Heart left ventricle (tissue), 16 donors: ENCODE data around the gene PIM2. TPM values are rescaled to one million over a fixed set of nuclear protein-coding genes. Genes with fewer than 3 reads are reported as not detected.

Experiments used
- ATAC-seq, 4 donors: fragments of 200-7000 bp; cut with Tn5 transposase; one replicate each; pipeline ENCODE4 v1.9.1; 2020 to 2022; ENCODE audit warnings: moderate library complexity in 4 of 4, mild to moderate bottlenecking in 3 of 4, moderate number of reproducible peaks in 1 of 4
- DNase-seq, 5 donors: peaks; one replicate each; pipeline ENCODE4 v3.0.0-alpha.2; 2020
- H3K27ac ChIP-seq, 12 donors: fragments of 200-600 bp; sonication (generic) in 4 of 12; one replicate each; pipeline versions ENCODE4 v1.5.0 to v1.8.0; 2016 to 2022; ENCODE audit warnings: mild to moderate bottlenecking in 2 of 12
- H3K27me3 ChIP-seq, 9 donors: fragments of 200-600 bp; sonication (generic) in 2 of 9; one replicate each; pipeline versions ENCODE4 v1.5.1 to v1.8.0; 2016 to 2022; ENCODE audit warnings: mild to moderate bottlenecking in 3 of 9
- H3K36me3 ChIP-seq, 9 donors: fragments of 200-600 bp; sonication (generic) in 2 of 9; one replicate each; pipeline versions ENCODE4 v1.5.0 to v1.8.0; 2018 to 2022; ENCODE audit warnings: mild to moderate bottlenecking in 2 of 9
- H3K4me1 ChIP-seq, 12 donors: fragments of 200-600 bp; sonication (generic) in 4 of 12; one replicate each; pipeline versions ENCODE4 v1.5.0 to v1.8.0; 2016 to 2022; ENCODE audit warnings: mild to moderate bottlenecking in 3 of 12
- H3K4me3 ChIP-seq, 12 donors: fragments of 200-600 bp; sonication (generic) in 4 of 12; one replicate each; pipeline versions ENCODE4 v1.5.0 to v1.8.0; 2017 to 2022; ENCODE audit warnings: mild to moderate bottlenecking in 9 of 12, moderate library complexity in 4 of 12
- H3K9me3 ChIP-seq, 12 donors: fragments of 200-600 bp; sonication (generic) in 4 of 12; one replicate each; pipeline versions ENCODE4 v1.5.0 to v1.8.0; 2016 to 2022; ENCODE audit warnings: mild to moderate bottlenecking in 1 of 12
- POLR2A ChIP-seq, 2 donors: fragments of 450-650 bp; IDR thresholded peaks; one replicate each; pipeline ENCODE4 v1.6.1; 2017; ENCODE audit warnings: antibody characterized with exemption in 2 of 2, mild to moderate bottlenecking in 2 of 2, moderate library complexity in 2 of 2
- WGBS, 4 donors: extraction: QIAGEN DNeasy Blood & Tissue Kit in 2 of 4; methylation state at CpG; one replicate each; pipeline versions ENCODE4 v1.1.5 to v1.1.7; 2013 to 2018; 5-methylcytosine and 5-hydroxymethylcytosine counted together
- intact Hi-C, 10 donors: fragments of 100-400 bp; cut with DNase I; formaldehyde crosslinking; loops; one replicate each; pipeline versions ENCODE4 v1.11.1 to v1.14.2; 2022
- polyA plus RNA-seq, 2 donors: library from polyadenylated mRNA; stranded (reverse); fragments of 200-250 nt; gene quantifications; one replicate each; pipeline ENCODE4 v1.2.3, GENCODE V29; 2013
- total RNA-seq, 9 donors: library from RNA; depleted of rRNA in 2 of 9; stranded (reverse); fragments of >200 nt in 2 of 9; fragmentation: NEBNext Ultra II Directional in 3 of 9; extraction: Animal tissue kit (Norgen Biotek cat#: 25700) in 3 of 9; gene quantifications; one replicate each; pipeline versions ENCODE4 v1.1.0 to v1.2.4, GENCODE V29; 2016 to 2023
- TF ChIP-seq, protein P1 (sequence below), 12 donors: fragments of 200-600 bp; sonication (generic) in 4 of 12; IDR thresholded peaks; one replicate each; pipeline versions ENCODE4 v1.5.0 to v1.8.0; 2018 to 2022; ENCODE audit warnings: antibody characterized with exemption in 12 of 12, mild to moderate bottlenecking in 5 of 12
- donor health status: ischemic (EF 13 %, LVEDD 7.1; RV severe dilation, severe dysfunction).
- donor health status: healthy with polysubstance abuse.
- donor health status: DM: no; HTN: yes; CAD: no.
- donor health status: DM: no; HTN: no; CAD: no.
- donor health status: ischemic (EF 25% LVEDD 6.9; RV normal size, moderate dysfunction).
- donor health status: ischemic (EF 25% LVEDD 5.7; RV mildly dilated, moderate dysfunction).
- donor health status: healthy.
- donor health status: DM: yes; HTN: yes; CAD: no.
- donor health status: ischemic (EF 35%, LVEDD 5.7; RV mildly dilated, moderate dysfunction).
- donor health status: nonischemic (EF 11% LVEDD 7.7; RV severe dilation, severe dysfunction).
- donor health status: DM: yes; HTN: yes; CAD: no.
- donor health status: PGD.
- donor health status: ischemic (EF 29% LVEDD 5.4; RV normal size, mild dysfunction).
- donor health status: nonischemic (EF 23%, LVEDD 6.1; RV moderate dilation, normal function).

The PIM2 gene
- total and polyA plus RNA-seq, 11 donors: 2.0 to 13.3 (median 3.5) TPM

DNA sequence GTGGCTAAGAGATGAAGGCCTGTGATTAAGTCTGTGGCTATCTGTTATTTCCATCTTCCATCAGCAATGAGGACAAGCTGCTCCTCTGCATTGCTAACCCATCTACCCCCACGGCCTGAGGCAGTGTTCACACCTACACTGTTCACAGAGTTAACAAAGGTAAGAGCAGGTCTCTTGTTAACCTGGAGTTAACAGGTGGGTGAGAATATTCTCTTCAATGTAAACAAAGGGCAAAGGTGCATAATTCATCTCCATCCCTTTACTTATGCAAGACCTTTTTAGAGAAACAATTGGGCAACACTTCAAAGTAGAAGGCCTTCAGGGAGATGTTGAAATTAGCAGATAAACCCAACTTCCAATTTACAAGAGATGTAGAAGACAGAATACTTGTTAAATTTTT, 10.2 kb downstream of the PIM2 start:
- no peaks in the 10 kb centered on the region for H3K27me3 ChIP-seq
- ATAC-seq (no peak), DNase-seq (no peak)
- H3K27ac ChIP-seq: no peak overlapping the region
- H3K36me3 ChIP-seq: peaks cover 0 to 26% (median 14%) of the 10 kb centered on the region in 9 donors
- peaks cover 0 to 7% (median 0%) of the 10 kb centered on the region in 12 donors for H3K9me3 ChIP-seq
- intact Hi-C loops: no loop called here
- H3K4me1 ChIP-seq: peaks cover 0 to 12% (median 5%) of the 10 kb centered on the region in 12 donors
- H3K4me3 ChIP-seq: no peak overlapping the region
- WGBS, 4 donors: 38 to 80% (median 59%) methylated on average over 1 of the region's 1 CpG
- TF ChIP-seq POLR2A (IDR thresholded peaks at IDR 0.05): no peak
- TF ChIP-seq, protein P1, sequence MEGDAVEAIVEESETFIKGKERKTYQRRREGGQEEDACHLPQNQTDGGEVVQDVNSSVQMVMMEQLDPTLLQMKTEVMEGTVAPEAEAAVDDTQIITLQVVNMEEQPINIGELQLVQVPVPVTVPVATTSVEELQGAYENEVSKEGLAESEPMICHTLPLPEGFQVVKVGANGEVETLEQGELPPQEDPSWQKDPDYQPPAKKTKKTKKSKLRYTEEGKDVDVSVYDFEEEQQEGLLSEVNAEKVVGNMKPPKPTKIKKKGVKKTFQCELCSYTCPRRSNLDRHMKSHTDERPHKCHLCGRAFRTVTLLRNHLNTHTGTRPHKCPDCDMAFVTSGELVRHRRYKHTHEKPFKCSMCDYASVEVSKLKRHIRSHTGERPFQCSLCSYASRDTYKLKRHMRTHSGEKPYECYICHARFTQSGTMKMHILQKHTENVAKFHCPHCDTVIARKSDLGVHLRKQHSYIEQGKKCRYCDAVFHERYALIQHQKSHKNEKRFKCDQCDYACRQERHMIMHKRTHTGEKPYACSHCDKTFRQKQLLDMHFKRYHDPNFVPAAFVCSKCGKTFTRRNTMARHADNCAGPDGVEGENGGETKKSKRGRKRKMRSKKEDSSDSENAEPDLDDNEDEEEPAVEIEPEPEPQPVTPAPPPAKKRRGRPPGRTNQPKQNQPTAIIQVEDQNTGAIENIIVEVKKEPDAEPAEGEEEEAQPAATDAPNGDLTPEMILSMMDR (IDR thresholded peaks at IDR 0.05): no peak

DNA sequence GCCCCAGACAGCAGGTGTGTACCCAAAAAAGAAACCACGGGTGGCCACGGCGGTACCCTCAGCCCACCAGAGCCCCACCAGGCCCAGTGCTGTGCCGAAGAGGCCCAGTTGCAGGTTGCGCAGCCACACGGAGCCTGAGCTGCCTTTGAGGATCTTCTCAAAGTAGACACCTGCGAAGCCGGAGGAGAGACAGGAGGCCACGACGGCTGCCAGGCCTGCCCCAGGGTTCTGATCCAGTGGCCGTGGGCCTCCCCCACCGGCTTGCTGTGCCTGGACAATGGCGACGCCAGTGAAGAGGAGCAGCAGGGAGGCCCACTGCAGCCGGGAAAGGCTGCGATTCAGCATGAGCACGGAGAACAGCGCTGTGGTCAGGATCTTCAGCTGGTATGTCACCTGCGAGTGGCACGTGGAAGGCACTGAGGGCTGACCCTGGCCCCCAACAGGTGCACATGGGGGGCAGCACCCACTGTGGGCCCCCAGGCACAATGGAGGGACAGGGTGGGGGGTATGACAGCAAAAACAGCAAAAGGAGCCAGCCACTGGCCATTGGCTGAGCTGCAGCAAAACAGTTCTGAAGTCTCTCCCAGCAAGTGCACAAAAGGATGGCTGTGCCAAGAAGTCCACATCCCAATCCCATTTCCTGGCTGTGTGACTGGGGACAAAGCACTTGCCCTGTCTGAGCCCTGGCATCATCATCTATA, 13.6 kb downstream of the PIM2 start:
- TF ChIP-seq POLR2A (IDR thresholded peaks at IDR 0.05): no peak
- TF ChIP-seq, protein P1 (IDR thresholded peaks at IDR 0.05): no peak
- 88 to 92% (median 91%) methylated on average over 12 to 20 of the region's 20 CpGs for WGBS, 4 donors
- no peak for ATAC-seq
- Histone ChIP-seq H3K36me3 (peaks cover 0 to 55% (median 32%) of the 10 kb centered on the region in 9 donors), H3K4me1 (peaks cover 0 to under 1% (median 0%) of the 10 kb centered on the region in 12 donors), H3K27me3 (peaks cover 0 to 3% (median 0%) of the 10 kb centered on the region in 9 donors), H3K9me3 (no peaks in the 10 kb centered on the region), H3K27ac (no peak overlapping the region), H3K4me3 (no peak overlapping the region)
- intact Hi-C loops: no loop called here
- DNase-seq: no peak

DNA sequence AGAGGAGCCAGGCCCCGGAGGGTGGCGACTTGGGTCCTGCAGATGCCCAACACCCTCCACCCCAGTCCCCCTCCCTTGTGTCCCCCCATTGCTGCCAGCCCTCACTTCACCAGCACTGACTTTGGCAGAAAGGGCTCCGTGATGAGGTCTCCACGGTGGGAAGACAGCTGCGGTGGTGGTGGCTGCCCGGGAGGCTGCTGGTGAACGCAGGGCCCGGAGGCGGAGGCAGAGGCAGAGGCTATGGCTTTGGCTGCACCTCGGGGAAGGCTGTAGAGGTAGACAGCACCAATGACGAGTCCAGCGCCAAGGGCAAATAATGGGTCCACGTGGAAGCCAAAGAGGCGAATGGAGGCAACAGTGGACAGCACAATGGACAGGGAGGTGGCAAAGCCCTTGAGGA, 14.2 kb downstream of the PIM2 start:
- H3K36me3 ChIP-seq: peaks cover 0 to 56% (median 32%) of the 10 kb centered on the region in 9 donors
- H3K9me3 ChIP-seq: no peaks in the 10 kb centered on the region
- peaks cover 0 to 3% (median 0%) of the 10 kb centered on the region in 9 donors for H3K27me3 ChIP-seq
- ATAC-seq (no peak), DNase-seq (no peak)
- intact Hi-C loops: no loop called here
- no peak overlapping the region for H3K27ac ChIP-seq
- H3K4me1 ChIP-seq: peaks cover 0 to 2% (median 0%) of the 10 kb centered on the region in 12 donors
- WGBS, 4 donors: 83 to 91% (median 86%) methylated on average over 13 to 14 of the region's 14 CpGs
- TF ChIP-seq, protein P1 (IDR thresholded peaks at IDR 0.05): no peak
- TF ChIP-seq POLR2A (IDR thresholded peaks at IDR 0.05): no peak
- H3K4me3 ChIP-seq: no peak overlapping the region

DNA sequence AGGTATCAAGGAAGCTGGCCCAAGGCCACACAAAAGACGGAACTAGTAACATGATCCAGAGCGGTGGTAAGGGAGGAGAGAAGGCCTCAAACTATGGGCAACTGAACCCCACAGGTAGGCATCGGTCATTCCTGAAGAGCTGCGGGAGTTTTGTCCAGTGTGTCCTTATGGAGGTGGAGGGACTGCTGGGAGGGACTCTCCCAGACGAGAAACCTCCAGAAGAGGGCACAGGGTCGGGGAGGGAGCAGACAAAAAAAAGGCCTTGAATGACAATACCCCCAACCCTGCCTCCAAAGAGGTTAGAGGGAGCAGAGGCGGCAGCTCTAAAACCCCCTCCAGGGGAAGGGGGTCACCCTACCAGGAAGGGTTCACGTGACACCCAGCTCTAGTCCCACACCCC, 14.6 kb downstream of the PIM2 start:
- Histone ChIP-seq H3K36me3 (peaks cover 0 to 57% (median 36%) of the 10 kb centered on the region in 9 donors), H3K27me3 (peaks cover 0 to 3% (median 0%) of the 10 kb centered on the region in 9 donors), H3K4me3 (no peak overlapping the region), H3K27ac (no peak overlapping the region), H3K4me1 (peaks cover 0 to 6% (median 0%) of the 10 kb centered on the region in 12 donors), H3K9me3 (no peaks in the 10 kb centered on the region)
- intact Hi-C loops: no loop called here
- WGBS, 4 donors: 76 to 82% (median 77%) methylated on average over 8 of the region's 8 CpGs
- ATAC-seq: no peak
- no peak for DNase-seq
- TF ChIP-seq, protein P1 (IDR thresholded peaks at IDR 0.05): no peak
- TF ChIP-seq POLR2A (IDR thresholded peaks at IDR 0.05): no peak
